ENCODE results near the gene CYP4F12.
"Not testable (repeated sequence)": the region's sequence is repeated elsewhere in the genome, so short reads cannot be mapped to it uniquely, and the experiment has no call there.

Gene CYP4F12

GRCh38 chr19:15652559-15653278, 20.2 kb upstream of the CYP4F12 start:
- DNase-seq (ENCODE audit: insufficient read length) (no peak), FAIRE-seq (no peak)
- TF ChIP-seq TAF1 (IDR thresholded peaks at IDR 0.05; ENCODE audit: borderline replicate concordance, low read depth, low read length) (no peak), POLR2AphosphoS5 (IDR thresholded peaks at IDR 0.05; ENCODE audit: low read depth, low read length) (no peak), POLR2A (IDR thresholded peaks at IDR 0.05; ENCODE audit: low read depth, low read length) (no peak)

GRCh38 chr19:15656467-15656866, 16.4 kb upstream of the CYP4F12 start:
- TF ChIP-seq POLR2A (IDR thresholded peaks at IDR 0.05; ENCODE audit: low read depth, low read length) (no peak), POLR2AphosphoS5 (IDR thresholded peaks at IDR 0.05; ENCODE audit: low read depth, low read length) (no peak), TAF1 (IDR thresholded peaks at IDR 0.05; ENCODE audit: borderline replicate concordance, low read depth, low read length) (no peak)
- no peak for FAIRE-seq
- DNase-seq (ENCODE audit: insufficient read length), result no peak

GRCh38 chr19:15663247-15663646, 9.6 kb upstream of the CYP4F12 start:
- no peak for TF ChIP-seq POLR2AphosphoS5 (IDR thresholded peaks at IDR 0.05; ENCODE audit: low read depth, low read length)
- no peak for TF ChIP-seq TAF1 (IDR thresholded peaks at IDR 0.05; ENCODE audit: borderline replicate concordance, low read depth, low read length)
- TF ChIP-seq POLR2A (IDR thresholded peaks at IDR 0.05; ENCODE audit: low read depth, low read length), result no peak
- no peak for FAIRE-seq
- DNase-seq (ENCODE audit: insufficient read length), result no peak

DNA sequence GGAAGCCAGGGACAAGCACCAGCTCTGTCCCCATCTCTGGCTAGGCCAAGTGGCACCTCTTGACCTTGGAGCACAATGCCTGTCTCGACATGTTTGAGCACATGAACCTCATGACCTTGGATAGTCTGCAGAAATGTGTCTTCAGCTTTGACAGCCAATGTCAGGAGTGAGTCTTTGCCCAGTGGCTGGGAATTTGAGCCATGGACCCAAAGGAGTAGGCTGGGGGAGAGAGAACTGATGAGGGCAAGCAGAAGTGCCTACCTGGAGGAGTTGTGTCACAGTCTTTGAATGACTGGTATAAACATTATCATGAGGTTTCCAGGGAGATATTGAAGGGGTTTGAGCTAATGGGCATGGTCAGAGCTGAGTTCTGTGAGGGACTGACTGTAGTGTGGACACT, 6.7 kb upstream of the CYP4F12 start:
- DNase-seq (ENCODE audit: insufficient read length), result no peak
- no peak for TF ChIP-seq POLR2A (IDR thresholded peaks at IDR 0.05; ENCODE audit: low read depth, low read length)
- TF ChIP-seq TAF1 (IDR thresholded peaks at IDR 0.05; ENCODE audit: borderline replicate concordance, low read depth, low read length), result no peak
- TF ChIP-seq POLR2AphosphoS5 (IDR thresholded peaks at IDR 0.05; ENCODE audit: low read depth, low read length), result no peak
- no peak for FAIRE-seq

DNA sequence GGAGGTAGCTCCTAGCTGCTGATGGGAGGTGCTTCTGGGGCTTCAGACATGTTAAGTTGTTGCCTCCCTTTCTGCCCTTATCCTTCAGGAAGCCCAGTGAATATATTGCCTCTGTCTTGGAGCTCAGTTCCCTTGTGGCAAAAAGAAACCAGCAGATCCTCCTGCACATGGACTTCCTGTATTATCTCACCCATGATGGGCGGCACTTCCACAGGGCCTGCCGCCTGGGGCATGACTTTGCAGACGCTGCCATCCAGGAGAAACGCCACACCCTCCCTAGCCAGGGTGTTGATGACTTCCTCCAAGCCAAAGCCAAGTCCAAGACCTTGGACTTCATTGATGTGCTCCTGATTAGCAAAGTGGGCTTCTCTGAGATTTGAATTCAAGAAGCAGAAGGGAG, 6.0 kb upstream of the CYP4F12 start:
- no peak for TF ChIP-seq TAF1 (IDR thresholded peaks at IDR 0.05; ENCODE audit: borderline replicate concordance, low read depth, low read length)
- TF ChIP-seq POLR2A (IDR thresholded peaks at IDR 0.05; ENCODE audit: low read depth, low read length), result no peak
- no peak for TF ChIP-seq POLR2AphosphoS5 (IDR thresholded peaks at IDR 0.05; ENCODE audit: low read depth, low read length)
- FAIRE-seq, result no peak

DNA sequence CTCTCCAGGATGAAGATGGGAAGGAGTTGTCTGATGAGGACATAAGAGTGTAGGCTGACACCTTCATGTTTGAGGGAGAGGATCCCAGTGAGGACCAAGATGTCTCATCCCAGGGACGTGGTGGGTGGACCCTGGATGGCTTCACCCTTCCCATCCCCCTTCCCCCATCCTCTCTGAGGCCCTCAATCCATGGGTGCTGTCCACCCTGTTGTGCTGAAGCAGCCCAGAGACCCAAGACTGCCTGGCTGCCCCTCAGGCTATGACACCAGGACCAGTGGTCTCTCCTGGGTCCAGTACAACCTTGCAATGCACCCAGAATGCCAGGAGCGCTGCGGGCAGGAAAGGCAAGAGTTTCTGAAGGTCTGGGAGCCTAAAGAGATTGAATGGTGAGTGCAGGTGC, 3.4 kb upstream of the CYP4F12 start:
- TF ChIP-seq TAF1 (IDR thresholded peaks at IDR 0.05; ENCODE audit: borderline replicate concordance, low read depth, low read length), result no peak
- no peak for FAIRE-seq
- no peak for DNase-seq (ENCODE audit: insufficient read length)

More for the DNA sequence above, 6.0 kb upstream of the CYP4F12 start:
- DNase-seq (ENCODE audit: insufficient read length), result no peak

DNA sequence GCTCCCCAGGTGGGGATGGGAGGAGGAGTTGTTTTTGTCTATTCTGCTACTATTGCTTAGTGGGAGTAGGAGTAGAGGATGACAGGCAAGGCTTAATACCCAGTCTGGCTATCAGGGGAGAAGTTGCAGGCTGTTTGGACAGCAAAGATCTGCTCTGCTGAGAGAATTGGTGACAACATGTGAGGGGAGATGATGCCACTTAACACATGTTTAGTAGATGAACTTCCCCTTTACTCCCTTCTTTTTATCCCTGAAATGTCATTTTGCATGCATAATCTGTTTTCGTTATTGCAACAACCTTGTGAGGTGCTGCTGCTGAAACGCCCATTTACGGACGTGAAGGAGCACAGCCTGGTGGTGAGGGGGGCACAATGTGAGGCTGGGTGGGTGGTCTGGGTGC, 3.0 kb upstream of the CYP4F12 start:
- TF ChIP-seq POLR2AphosphoS5 (IDR thresholded peaks at IDR 0.05; ENCODE audit: low read depth, low read length) (no peak), TAF1 (IDR thresholded peaks at IDR 0.05; ENCODE audit: borderline replicate concordance, low read depth, low read length) (no peak), POLR2A (IDR thresholded peaks at IDR 0.05; ENCODE audit: low read depth, low read length) (no peak)
- no peak for DNase-seq (ENCODE audit: insufficient read length)

GRCh38 chr19:15671237-15671821, 1.6 kb upstream of the CYP4F12 start:
- FAIRE-seq, result no peak
- no peak for DNase-seq (ENCODE audit: insufficient read length)
- no peak for TF ChIP-seq TAF1 (IDR thresholded peaks at IDR 0.05; ENCODE audit: borderline replicate concordance, low read depth, low read length)
- no peak for TF ChIP-seq POLR2A (IDR thresholded peaks at IDR 0.05; ENCODE audit: low read depth, low read length)
- no peak for TF ChIP-seq POLR2AphosphoS5 (IDR thresholded peaks at IDR 0.05; ENCODE audit: low read depth, low read length)

More for the DNA sequence above, 3.0 kb upstream of the CYP4F12 start:
- FAIRE-seq, result no peak

GRCh38 chr19:15671891-15672579, 852 bp upstream of the CYP4F12 start:
- FAIRE-seq (no peak), DNase-seq (ENCODE audit: insufficient read length) (no peak)
- TF ChIP-seq TAF1 (IDR thresholded peaks at IDR 0.05; ENCODE audit: borderline replicate concordance, low read depth, low read length) (no peak), POLR2A (IDR thresholded peaks at IDR 0.05; ENCODE audit: low read depth, low read length) (no peak), POLR2AphosphoS5 (IDR thresholded peaks at IDR 0.05; ENCODE audit: low read depth, low read length) (no peak)

DNA sequence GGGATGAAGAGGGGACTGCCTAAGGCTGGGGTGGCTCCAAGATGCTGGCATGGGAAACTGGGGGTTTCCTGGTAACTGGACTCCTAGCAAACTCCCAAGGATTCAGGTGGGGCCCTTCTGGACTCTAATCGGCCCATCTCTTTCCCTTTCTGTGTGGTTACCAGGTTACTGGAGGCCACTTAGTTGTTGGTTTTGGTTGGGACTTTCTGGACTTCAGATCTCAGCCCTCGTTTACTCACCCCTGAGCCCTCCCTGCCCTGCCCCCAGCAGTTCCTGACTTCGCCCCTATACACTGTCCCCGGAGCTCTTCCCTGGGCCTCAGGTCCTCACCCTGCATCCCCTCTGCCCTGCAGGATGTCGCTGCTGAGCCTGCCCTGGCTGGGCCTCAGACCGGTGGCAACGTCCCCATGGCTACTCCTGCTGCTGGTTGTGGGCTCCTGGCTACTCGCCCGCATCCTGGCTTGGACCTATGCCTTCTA, 328 bp downstream of the CYP4F12 start:
- FAIRE-seq (no peak), DNase-seq (ENCODE audit: insufficient read length) (no peak)
- no peak for TF ChIP-seq TAF1 (IDR thresholded peaks at IDR 0.05; ENCODE audit: borderline replicate concordance, low read depth, low read length)
- TF ChIP-seq POLR2A (IDR thresholded peaks at IDR 0.05; ENCODE audit: low read depth, low read length), result no peak
- TF ChIP-seq POLR2AphosphoS5 (IDR thresholded peaks at IDR 0.05; ENCODE audit: low read depth, low read length), result no peak

DNA sequence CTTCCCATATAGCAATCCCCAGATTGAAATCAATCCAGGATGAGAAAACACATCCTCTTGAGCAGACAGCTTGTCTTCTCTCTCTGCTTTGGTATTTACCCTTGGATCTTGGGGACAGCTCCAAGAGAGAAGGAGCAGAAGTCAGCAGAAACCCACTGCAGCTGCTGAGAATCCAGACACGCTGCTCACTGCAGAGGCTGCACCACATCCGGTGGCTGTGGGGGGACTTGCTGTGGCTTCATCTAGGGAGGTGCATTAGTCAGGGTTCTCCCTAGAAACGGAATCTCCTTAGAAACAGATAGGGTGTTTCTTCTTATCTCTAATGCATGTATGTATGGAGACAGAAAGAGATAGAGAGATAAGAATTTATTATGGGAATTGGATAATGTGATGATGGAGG, 2.7 kb downstream of the CYP4F12 start:
- DNase-seq (ENCODE audit: insufficient read length), result no peak
- TF ChIP-seq POLR2A (IDR thresholded peaks at IDR 0.05; ENCODE audit: low read depth, low read length) (no peak), TAF1 (IDR thresholded peaks at IDR 0.05; ENCODE audit: borderline replicate concordance, low read depth, low read length) (no peak), POLR2AphosphoS5 (IDR thresholded peaks at IDR 0.05; ENCODE audit: low read depth, low read length) (no peak)
- no peak for FAIRE-seq

GRCh38 chr19:15679089-15679488, 6.2 kb downstream of the CYP4F12 start:
- FAIRE-seq (no peak), DNase-seq (ENCODE audit: insufficient read length) (no peak)
- TF ChIP-seq POLR2A (IDR thresholded peaks at IDR 0.05; ENCODE audit: low read depth, low read length) (no peak), TAF1 (IDR thresholded peaks at IDR 0.05; ENCODE audit: borderline replicate concordance, low read depth, low read length) (no peak), POLR2AphosphoS5 (IDR thresholded peaks at IDR 0.05; ENCODE audit: low read depth, low read length) (no peak)

DNA sequence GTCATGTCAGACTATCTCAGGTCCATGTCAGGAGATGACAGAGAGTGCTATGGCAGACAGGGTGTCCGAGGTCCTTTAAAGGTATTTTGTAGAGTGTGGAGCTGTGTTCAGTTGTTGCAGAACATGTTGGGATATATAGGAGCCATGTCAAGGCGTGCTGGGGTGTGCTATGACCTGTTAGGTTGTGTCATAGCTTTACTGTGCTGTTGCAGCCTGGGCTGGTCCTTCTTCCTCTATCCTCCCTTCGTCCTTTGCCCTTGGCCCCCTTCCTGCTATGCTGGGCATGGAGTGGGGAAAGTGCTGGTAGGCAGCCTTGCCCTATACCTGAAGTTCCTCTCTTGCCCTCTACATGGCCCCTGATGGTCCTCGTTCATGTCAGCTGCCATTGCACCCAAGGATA, 7.0 kb downstream of the CYP4F12 start:
- DNase-seq (ENCODE audit: insufficient read length); FAIRE-seq: not testable (repeated sequence)

Data from GM12892 (cell line).